HG03097 (cell line): Measurements from ENCODE around the gene TMEM168.
"Not testable (repeated sequence)": the region's sequence is repeated elsewhere in the genome, so short reads cannot be mapped to it uniquely, and the experiment has no call there.

Experiments
- ATAC-seq: cut with Tn5 transposase; IDR thresholded peaks from one replicate; pipeline ENCODE4 v1.9.1; 2021; ENCODE audit not compliant: unreplicated experiment, low FRiP score

The TMEM168 gene, protein sequence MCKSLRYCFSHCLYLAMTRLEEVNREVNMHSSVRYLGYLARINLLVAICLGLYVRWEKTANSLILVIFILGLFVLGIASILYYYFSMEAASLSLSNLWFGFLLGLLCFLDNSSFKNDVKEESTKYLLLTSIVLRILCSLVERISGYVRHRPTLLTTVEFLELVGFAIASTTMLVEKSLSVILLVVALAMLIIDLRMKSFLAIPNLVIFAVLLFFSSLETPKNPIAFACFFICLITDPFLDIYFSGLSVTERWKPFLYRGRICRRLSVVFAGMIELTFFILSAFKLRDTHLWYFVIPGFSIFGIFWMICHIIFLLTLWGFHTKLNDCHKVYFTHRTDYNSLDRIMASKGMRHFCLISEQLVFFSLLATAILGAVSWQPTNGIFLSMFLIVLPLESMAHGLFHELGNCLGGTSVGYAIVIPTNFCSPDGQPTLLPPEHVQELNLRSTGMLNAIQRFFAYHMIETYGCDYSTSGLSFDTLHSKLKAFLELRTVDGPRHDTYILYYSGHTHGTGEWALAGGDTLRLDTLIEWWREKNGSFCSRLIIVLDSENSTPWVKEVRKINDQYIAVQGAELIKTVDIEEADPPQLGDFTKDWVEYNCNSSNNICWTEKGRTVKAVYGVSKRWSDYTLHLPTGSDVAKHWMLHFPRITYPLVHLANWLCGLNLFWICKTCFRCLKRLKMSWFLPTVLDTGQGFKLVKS

DNA sequence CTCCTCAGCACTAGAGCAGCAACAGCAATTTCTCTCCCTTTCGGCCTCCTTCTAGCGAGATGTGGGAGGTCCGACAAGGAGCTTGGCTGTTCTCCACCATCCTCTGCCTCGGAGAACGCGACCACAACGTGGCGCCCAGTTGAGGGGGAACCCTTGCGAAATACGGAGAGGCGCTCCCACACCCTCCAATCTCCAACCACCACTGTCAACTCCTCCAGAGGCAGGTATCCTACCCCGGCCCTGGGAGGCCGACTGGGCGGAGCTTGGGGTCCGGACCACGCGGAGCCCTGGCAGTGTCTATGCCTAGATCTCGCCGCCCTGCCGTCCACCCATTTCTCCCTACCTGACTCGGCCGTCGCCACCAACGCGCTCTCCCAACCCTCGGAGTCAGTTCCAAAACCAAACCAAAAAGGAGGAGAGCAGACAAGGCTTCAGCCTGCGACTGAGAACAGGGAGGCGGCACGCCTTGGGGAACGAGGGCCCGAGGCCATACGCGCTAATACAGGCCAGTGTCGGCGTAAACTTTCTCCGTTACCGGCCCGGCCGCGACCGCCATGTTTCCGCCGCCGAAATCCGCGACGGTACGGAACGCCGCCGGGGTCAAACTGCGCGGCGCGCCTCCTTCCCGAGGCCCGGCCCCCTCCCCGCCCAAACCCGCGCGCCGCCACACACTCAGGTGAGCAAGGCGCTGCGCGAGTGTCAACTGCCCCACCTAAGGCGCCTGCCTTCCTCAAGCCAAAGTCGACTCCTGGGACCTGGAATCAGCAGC, at the start of gene TMEM168:
Gene TMEM168 (minus strand): TSS at position 577 of the 769 bp plus-strand sequence. CDS start 5,568 bp downstream, outside the sequence.
- peak; percentile 90 for ATAC-seq

DNA sequence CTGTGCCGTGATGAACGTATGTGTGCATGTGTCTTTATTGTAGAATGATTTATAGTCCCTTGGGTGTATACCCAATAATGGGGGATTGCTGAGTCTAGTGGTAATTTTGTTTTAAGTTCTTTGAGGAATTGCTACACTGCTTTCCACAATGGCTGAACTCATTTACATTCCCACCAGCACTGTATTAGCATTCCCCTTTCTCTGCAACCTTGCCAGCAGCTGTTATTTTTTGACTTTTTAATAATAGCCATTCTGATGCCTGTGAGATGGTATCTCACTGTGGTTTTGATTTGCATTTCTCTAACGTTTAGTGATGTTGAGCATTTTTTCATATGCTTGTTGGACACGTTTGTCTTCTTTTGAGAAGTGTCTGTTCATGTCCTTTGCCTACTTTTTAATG, 45.7 kb upstream of the TMEM168 start:
- not testable (repeated sequence) for ATAC-seq

DNA sequence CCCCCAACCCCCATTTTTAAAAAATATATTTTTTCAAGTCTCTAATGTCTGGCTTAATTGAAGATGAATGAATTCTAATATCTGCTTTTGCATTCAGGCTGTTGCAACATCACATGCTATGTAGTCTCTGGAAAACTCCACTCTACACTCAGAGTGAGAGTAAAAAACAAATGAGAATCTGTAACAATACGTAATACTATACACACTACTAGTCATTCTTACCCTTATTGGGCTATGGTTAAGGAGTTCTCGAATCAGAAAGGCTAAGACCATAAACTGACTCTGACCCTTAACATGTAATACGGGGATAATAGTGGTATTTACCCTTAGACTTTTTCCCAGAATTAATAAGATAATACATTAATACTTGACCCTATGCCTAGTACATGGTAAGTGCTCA, 42.9 kb upstream of the TMEM168 start:
- no peak for ATAC-seq

DNA sequence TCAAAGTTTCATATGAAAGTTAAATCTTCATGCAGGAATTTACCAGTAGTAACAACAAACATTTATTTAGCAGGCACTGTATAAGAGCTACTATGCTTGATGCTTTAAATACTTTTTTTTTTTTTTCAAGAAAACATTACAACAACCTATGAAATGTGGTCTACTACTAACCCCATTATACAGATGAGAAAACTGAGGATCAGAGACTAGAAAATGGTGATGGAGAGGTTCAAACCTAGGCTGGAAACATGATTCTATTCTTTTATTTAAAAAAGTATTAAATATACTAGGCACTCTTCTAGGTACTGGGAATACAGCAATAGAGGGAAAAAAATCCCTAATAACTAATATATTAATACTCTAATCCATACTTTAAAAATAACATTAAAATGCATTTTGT, 40.6 kb upstream of the TMEM168 start:
- ATAC-seq = no peak

DNA sequence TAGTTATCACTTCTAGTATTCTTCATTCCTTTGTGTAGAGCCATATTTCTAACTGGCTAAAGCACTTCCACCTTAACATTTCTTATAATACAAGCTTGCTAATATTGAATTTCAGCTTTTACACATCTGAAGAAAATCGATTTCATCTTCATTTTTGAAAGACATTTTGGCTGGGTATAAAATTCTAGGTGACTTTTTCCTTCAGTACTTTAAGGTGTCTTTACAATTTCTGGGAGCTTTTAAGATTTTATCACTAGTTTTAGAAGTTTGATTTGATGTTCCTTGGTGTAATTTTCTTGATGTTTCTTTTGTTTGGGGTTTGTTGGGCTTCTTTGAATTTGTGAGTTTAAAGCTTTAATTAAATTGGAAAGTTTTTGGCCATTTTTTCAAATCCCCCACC, 38.5 kb upstream of the TMEM168 start:
- no peak for ATAC-seq

DNA sequence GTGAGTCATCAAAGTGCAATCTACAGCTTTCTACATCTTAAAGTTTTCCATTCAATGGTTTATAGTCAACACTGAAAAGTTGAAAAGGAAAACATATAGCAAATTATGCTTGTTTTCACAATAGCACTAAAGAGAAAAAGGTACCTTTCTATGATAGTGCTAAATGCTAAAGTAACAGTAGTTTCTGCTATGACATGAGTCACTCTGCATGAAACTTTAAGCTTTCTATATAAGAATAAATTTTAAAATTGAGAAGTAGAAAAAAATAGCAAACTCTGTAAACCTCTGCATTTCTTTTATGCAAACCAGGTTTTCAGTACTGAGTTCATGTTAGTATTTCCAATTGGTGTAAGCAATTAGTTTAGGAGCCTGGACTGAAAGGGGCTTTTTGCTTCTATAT, 31.2 kb upstream of the TMEM168 start:
- no peak for ATAC-seq

DNA sequence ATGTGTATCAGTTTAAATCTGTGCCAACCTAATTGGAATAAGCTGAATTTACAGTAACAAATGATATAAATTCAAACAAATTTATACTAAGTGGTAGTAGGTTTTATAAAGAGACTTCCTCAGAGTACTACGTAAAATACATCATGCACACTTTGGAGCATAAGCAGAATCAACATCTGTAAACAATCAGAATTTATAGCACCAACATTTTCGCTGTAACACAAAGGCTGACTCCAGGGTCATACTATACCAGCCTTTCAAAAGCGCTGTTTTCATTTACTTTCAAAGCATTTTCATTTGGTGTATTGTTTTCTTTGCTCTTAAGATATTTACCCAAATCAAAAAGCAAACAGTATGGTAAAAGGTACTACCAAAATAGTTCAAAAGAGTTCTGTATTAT, 29.3 kb upstream of the TMEM168 start:
- no peak for ATAC-seq

DNA sequence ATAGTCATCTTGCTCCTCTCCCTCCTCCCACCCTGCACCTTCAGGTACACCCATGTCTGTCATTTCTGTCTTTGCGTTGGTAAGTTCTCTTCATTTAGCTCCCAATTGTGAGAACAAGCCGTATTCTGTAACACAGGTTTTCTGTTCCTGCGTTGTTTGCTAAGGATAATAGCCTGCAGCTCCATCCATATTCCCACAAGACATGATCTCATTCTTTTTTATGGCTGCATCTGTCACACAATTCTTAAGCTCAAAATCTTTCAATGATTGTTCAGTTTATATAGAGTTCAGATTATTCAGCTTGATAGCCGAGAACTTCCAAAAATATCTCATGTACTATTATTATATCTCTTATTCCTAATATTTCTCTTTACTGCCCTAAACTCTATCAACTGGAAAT, 16.0 kb upstream of the TMEM168 start:
- no peak for ATAC-seq

DNA sequence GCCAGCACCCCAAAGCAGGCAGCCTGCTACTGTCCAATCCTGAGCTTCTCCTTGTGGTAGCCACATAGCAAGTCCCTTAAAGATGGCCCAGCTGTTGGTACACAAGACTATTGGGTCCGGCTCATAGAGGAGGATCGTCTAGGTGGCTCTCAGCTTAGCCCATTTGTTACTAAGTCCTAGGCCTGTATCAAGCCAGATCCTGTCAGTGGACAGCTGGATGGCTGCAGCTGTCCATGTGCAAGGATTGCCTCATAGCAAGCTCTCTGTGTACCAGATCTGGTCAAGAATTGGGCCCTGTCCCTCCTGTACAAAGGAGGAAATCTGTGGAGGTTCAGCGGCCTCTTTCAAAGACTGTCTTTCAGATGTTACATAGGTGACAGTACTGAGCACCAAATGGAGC, 12.2 kb upstream of the TMEM168 start:
- ATAC-seq = no peak

DNA sequence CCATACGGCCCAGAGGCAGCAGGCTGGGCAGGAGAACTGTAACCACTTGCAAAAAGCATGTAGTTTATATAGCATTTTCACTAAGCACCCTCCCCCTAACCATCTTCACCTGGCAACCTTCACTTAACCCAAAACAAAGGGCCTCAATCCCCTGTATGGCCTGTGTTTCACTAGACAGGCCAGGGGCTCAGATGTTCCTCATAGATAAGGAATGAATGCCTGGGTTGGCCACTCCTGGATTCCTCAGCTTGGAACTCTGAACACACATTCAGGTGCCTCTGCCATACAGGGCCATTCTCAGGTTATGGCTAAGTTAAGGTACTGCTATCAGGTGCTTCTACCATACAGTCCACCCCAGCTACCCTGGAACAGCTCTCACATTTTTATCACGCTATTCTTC, 10.3 kb upstream of the TMEM168 start:
- no peak for ATAC-seq

DNA sequence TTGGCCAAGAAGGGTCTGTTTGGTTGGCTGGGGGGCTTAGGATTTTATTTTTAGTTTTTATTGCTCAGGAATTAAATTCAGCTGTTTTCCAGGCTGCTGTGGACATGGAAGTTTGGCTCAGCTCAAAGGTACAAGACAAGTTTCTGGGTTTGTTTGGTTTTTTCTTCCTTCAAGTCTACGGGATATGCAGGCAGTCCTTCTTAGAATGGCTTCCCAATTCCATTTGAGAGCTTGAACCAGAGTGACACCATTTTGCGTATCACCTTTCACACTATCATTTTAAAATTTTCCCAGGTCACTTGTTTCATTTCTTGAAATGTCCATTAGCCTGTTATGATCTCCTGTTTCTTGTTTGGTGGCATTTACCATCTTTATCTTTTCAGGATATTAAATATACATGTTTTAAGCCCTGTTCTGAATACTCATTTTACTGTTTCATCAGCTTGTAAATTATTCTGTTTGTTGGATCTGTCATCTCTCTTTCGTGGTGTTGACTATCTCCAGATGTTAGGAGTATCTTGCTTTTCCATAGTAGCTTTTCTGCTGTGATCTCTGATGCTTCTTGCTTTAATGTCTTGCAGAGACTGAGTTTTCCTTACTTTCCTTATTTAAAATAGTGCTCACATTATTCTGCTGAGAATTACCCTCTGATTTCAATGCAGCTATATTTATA, 9.4 kb upstream of the TMEM168 start:
- no peak for ATAC-seq

DNA sequence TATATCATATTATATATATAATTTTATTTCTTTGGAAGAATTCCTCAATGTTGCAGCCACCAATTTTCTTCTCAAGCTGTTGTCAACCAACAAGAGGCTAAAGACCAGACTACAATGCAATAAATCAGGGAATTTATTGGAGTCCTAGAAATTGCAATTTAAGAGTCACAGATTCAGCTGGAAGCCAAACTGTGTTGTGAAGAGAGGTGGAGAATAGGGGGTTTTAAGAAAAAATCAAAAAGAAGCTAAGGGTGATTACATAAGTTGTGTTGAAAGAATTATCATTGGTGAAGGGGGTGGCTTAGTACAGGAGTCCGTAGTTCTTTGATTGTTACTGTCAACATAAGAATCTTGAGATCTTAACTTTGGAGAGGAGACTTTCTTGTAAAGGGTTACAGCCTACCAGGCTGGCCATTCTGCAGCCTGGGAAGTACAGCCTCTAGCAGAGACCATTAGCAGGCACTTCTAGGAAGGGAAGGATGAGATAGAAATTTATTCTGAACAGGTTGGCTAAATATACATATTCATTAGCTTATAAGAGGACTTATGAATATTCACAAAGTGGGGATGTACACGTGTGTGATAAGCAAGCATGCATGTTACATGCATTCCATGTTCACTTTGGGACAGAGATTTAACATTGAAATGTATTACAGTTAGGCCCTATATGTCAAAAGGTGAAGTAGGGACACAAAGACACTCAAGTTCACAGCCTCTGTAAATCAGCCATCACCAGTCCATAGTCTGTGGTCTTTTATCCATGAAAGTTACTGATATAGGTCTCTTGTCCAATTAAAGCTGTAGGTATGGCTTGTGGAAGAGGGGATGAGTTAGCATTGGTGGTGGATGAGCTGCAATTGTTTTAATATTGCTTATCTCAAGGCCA, 8.3 kb upstream of the TMEM168 start:
- ATAC-seq = no peak

DNA sequence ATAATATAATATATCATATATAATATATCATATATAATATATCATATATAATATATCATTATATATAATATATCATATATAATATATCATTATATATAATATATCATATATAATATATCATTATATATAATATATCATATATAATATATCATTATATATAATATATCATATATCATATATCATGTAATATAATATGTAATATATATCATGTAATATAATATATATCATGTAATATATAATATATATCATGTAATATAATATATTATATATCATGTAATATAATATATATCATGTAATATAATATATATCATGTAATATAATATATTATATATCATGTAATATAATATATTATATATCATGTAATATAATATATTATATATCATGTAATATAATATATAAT, 6.4 kb upstream of the TMEM168 start:
- ATAC-seq = not testable (repeated sequence)

DNA sequence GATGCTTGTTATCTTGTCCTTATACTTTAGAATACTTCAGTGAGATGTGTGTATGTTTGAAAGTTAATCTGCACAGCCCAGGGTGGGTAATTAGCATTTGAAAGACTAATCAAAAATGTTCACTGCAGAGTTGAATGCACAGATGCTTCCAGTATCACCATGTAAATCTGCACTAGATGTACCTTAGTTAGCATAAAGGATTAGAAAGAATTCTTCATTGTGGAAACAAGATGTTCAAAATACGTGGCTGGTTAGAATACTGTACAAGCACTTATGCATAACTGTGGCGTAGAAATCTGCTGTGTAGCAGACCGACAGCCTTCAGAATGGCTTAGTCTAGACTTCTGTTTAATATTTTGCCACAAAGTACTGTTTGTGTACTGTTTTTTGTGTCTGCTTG, 2.2 kb upstream of the TMEM168 start:
- ATAC-seq = no peak

DNA sequence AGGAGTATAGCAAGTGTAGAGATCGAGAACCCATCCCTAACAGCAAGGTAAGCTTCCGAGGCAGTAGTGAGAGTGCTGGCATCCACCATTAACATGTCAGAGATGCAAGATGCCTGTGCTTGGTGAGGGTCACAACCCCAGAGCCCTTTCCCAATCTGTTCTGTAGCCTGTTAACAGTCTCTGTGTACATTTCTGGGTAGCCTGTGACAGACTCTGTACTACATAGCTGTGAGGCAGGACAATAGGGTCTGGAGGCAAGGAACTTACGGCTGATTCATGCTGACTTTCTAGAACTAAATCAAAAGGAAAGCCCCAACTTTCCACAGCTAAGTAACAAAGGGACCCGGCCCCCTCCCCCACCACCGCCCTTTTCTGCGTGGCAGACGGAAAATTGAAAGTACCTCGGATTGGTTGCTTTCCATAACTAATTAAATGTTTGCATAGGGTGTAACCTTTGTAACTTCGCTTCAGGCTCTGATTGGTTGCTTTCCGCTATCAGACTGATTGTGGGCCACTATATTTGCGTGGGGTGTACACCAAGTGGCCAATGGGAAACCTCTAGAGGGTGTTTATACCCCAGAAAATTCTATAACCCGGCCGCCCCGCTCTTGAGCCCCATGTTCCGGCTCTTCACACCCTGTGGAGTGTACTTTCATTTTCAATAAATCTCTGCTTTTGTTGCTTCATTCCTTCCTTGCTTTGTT, 1.4 kb upstream of the TMEM168 start:
- no peak for ATAC-seq

DNA sequence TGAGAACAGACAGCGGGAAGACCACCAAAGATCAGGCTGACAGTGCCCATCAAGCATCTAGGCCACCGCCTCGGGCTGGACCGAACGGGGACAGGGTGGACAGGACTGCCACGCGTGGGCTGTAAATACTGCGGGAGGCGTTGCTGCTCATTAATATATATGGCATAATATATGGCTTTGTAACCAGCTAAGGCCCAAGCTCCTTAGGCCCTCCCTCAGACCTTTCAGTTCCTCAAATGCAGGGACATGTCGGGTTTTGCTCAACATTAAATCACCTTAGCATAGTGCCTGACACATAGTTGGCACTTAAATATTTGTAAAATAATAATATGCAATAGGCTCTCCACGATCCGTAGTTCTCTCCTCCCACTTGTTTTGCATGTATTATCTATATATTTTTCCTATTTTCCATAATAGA, 402 bp upstream of the TMEM168 start:
- ATAC-seq = peak; percentile 44

DNA sequence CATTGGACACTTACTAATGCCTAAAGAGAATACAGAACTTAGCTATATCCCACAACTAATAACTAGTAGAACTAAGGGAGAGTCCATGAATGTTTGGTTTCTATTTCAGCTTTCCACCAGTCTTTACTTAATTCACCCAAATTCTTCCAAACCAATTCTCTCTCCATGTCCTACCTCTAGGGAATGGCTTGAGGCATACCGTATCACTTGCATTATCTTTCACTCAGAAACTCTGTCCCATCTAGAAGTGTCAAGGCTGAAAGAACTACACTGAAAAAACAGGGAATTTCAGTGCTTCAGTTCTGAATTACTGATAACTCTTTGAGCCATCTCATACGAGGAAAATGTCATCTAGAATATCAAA, 758 bp downstream of the TMEM168 start:
- ATAC-seq = no peak

DNA sequence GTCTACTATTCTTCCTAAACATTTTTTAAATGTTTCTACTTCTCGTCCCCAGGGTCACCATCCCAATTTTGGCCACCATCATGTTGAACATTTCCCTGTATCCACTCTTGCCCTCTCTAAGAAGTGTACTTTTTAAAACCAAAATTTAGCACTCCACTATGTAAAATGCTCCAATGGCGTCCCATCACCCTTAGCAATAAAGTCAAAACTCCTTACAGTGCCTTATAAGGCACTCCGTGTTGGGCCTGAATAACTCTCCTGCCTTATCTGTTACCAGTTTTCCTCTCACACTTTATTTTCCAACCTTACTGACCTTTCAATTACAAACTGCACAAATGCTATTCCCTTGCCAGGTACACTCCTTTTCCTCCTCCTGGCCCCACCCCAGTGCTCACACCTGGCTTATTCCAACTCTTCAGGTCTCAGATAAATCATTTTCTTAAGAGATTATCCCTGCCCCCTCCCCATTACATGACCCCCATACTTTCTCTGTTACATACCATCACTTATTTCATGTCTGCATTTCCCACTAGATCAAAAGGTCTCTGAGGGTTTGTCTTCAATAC, 1.3 kb downstream of the TMEM168 start:
- ATAC-seq = no peak

DNA sequence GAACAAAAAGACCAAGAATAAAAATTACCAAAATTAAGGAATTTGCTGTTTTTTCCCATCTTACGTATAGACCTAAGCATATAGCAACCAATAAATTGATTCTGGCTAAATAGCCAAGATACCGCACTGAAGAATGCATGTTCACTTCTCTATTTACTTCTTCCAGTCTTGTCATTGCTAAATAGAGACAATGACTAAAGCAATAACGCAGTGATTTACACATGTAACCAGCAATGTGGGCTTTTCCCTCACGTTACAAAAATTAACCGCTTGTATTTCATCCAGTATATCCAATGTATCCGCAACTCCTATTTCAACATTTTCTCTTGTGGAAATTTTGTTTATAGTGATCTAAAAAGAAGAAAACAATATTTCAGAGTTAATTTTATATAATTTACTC, 5.6 kb downstream of the TMEM168 start:
- ATAC-seq = no peak
